ENCODE data around the gene KIRREL1. TPM values are rescaled to one million over a fixed set of nuclear protein-coding genes. Genes with fewer than 3 reads are reported as not detected.

The KIRREL1 gene
- total RNA-seq, 4 donors from 2014 or later: 8.8 to 19.6 (median 14.5) TPM

GRCh38 chr1:158016651-158017335 lies 23.3 kb downstream of the KIRREL1 start:
- H3K4me3 ChIP-seq (ENCODE audit: low read depth, poor library complexity, severe bottlenecking): no peak overlapping the region
- WGBS, 2 donors: 32 to 38% methylated on average over 10 of the region's 10 CpGs
- no peak for DNase-seq (ENCODE audit: low spot score in 2 of 2)
- TF ChIP-seq POLR2A (IDR thresholded peaks at IDR 0.05) (no peak), CTCF (IDR thresholded peaks at IDR 0.05) (no peak)
- intact Hi-C loops (cut with DNase I; ENCODE audit: low total_unique reads): no loop called here

DNA sequence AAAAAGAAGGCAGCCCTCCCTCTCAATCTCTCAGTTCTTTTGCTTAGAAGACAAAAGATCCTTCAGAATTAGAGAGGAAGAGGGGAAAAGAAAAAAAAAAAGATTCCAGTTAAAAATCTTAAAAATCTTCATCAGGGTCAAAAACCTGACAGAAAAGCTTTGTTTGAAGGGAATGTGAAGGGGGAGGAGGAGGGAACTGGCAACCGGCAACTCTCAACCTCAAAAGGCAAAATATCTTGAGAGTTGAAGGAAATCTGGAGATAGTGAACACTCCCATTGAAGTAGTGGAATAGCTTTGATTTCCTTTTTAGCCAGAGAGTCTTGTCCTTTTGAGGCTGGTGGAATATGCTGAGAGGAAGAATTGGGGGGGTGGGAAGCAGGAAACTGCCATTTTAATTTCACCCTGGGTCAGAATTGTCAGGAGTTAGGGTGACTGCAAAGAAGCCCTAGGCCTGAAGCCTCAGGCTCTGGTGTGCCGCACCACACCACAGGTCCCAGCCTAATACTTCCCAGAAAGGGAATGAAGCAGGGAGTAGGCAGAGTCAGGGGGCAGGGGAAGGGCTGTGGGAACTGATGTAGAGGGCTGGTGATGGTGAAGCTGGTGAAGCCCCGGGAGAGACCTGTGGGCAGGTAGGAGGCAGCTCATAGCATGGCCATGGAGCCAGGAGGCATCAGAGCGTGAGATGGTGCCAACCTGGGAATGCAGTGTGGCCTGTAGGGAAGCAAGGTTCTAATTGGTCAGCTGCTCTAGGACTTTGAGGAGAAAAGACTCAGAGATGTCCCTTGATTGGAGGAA lies 24.6 kb downstream of the KIRREL1 start:
- 74 to 81% methylated on average over 4 of the region's 4 CpGs for WGBS, 2 donors

GRCh38 chr1:158019171-158019868 lies 25.9 kb downstream of the KIRREL1 start:
- H3K4me3 ChIP-seq (ENCODE audit: low read depth, poor library complexity, severe bottlenecking): no peak overlapping the region
- no peak for TF ChIP-seq POLR2A (IDR thresholded peaks at IDR 0.05)
- TF ChIP-seq CTCF (IDR thresholded peaks at IDR 0.05): no peak
- intact Hi-C loops (cut with DNase I; ENCODE audit: low total_unique reads): no loop called here
- 9 to 29% methylated on average over 4 of the region's 4 CpGs for WGBS, 2 donors
- DNase-seq (ENCODE audit: low spot score in 2 of 2): peak; percentile 74 to 93

More for the DNA sequence above, 24.6 kb downstream of the KIRREL1 start:
- no peak for TF ChIP-seq POLR2A (IDR thresholded peaks at IDR 0.05)
- TF ChIP-seq CTCF (IDR thresholded peaks at IDR 0.05): no peak
- no peak for DNase-seq (ENCODE audit: low spot score in 2 of 2)
- H3K4me3 ChIP-seq (ENCODE audit: low read depth, poor library complexity, severe bottlenecking): no peak overlapping the region
- intact Hi-C loops (cut with DNase I; ENCODE audit: low total_unique reads): no loop called here

- TF ChIP-seq POLR2A (IDR thresholded peaks at IDR 0.05) (no peak), CTCF (IDR thresholded peaks at IDR 0.05) (no peak)
- 57 to 67% methylated on average over 4 of the region's 4 CpGs for WGBS, 2 donors
- intact Hi-C loops (cut with DNase I; ENCODE audit: low total_unique reads): no loop called here
- H3K4me3 ChIP-seq (ENCODE audit: low read depth, poor library complexity, severe bottlenecking): no peak overlapping the region
- DNase-seq (ENCODE audit: low spot score in 2 of 2): no peak
These were observed 26.9 kb downstream of the KIRREL1 start for GRCh38 chr1:158020259-158020885.

GRCh38 chr1:158020886-158021620 lies 27.6 kb downstream of the KIRREL1 start:
- TF ChIP-seq POLR2A (IDR thresholded peaks at IDR 0.05) (no peak), CTCF (IDR thresholded peaks at IDR 0.05) (no peak)
- H3K4me3 ChIP-seq (ENCODE audit: low read depth, poor library complexity, severe bottlenecking): no peak overlapping the region
- DNase-seq (ENCODE audit: low spot score in 2 of 2): no peak
- 26 to 31% methylated on average over 6 of the region's 6 CpGs for WGBS, 2 donors
- intact Hi-C loops (cut with DNase I; ENCODE audit: low total_unique reads): no loop called here

All from lower leg skin (tissue), 4 donors.